ENCODE results near the gene SH2D3C.

The SH2D3C gene

DNA sequence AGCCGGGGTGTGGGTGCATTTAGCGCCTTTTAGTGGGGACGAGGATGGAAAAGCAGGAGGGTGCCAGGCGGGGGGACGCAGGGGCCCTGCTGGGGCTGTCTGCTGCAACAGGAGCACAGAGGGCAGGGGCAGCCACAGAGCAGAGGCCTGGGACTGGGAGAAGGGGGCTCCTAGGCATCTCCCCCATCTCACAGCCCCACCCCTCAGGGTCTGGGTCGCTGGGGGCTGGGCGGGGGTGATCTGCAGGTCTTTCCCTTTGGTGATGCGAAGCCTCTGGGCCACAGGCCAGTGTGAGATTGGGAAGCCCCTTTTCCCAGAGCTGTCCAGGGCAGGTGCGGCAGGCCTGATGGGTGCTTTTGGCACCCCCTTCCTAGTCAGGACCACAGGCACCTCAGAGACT lies 48.2 kb downstream of the SH2D3C start:
- DNase-seq: no peak
- intact Hi-C loops (cut with DNase I): loop anchor here (5.0 kb wide), 1 partner anchor 118 kb away; the partner anchor contains the start of gene STXBP1

DNA sequence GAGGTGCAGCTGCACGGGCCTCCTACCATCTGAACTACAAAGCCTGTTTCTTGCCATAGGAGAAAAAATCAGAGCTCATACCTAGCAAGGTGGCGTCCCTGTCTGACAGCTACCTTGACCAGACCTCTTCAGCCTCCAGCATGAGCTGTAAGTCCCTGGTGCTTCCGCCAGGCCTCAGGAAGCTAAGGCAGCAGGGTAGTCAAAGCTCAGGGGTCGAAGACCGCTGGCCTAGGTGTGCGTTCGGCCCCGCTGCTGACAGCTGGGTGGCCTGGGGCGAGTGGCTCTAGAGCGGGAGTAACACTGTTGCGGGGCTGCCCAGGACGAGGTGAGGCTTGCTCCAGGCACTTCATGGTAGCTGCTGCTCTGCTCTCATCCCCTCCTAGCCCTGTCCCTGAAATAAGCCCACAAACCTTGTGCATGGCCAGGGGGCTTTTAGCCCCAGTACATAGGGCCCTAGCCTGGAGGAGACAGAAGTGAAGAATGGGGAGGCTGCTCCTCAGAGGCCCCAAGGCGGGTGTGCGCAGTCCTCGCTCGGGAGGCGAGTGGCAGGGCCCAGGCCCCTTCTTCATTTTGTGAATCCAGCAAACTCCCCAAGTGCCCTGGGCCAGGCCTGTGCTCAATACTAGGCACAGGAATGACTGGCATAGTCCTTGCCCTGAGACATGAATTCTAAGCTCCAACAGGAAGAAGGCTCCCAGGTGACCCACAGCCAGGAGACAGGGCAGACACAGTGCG lies 48.8 kb downstream of the SH2D3C start:
- no peak for DNase-seq
- intact Hi-C loops (cut with DNase I): loop anchor here (5.0 kb wide), 1 partner anchor 117 kb away; the partner anchor contains the start of gene STXBP1

DNA sequence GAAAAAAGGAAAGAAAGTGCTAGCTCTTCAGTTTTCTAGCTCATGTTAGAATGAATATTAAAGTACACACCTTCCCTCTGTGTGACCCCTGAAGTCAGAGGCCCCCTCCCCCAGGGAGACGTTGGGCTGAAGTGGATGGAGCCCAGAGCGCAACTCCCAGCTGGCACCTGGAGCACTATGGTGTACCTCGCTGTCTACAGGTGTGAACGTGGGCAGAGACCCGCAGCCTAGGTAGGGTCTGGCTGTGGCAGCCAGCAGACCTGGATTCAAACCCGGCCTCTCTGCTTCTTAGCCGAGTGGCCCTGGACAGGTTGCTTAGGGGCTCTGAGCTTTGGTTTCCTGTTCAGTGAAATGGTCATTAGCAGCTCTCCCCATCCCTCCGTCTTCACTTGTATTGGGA lies 49.7 kb downstream of the SH2D3C start:
- intact Hi-C loops (cut with DNase I): no loop called here
- DNase-seq: no peak

DNA sequence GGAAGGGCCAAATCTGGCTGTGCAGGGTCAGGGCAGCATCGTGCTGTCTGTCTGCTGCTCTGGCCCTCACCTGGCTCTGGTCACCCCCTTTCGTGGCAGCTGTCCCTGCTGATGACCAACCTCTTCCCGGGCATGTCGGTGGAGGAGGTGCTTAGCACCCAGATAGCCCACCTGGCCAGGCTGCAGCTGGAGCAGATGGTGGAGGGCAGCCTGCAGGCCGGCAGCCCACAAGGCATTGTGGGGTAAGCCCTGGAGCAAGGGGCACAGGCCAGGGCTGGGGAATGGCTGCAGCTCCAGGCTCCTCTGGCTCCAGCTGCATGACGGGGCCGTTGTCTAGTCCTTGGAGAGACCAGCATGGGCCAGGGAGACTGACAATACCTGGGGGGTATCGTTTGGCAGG lies 51.6 kb downstream of the SH2D3C start:
- no peak for DNase-seq
- intact Hi-C loops (cut with DNase I): no loop called here

DNA sequence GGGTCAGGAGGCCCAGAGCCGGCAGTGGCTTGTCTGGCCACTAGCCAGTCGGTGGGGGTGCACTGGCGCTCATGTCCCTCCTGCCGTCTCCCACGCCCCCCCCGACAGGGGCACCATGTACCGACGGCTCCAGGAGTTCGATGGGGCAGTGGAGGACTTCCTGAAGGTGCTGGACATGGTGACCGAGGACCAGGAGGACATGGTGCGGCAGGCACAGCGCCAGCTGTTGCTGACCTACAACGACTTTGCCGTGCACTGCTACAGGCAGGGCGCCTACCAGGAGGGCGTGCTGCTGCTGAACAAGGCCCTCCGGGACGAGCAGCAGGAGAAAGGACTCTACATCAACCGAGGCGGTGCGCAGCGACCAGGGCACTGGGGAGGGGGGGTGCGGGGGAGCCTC lies 54.5 kb downstream of the SH2D3C start:
- intact Hi-C loops (cut with DNase I): no loop called here
- peak in 1 of 10 donors; percentile 79 for DNase-seq

DNA sequence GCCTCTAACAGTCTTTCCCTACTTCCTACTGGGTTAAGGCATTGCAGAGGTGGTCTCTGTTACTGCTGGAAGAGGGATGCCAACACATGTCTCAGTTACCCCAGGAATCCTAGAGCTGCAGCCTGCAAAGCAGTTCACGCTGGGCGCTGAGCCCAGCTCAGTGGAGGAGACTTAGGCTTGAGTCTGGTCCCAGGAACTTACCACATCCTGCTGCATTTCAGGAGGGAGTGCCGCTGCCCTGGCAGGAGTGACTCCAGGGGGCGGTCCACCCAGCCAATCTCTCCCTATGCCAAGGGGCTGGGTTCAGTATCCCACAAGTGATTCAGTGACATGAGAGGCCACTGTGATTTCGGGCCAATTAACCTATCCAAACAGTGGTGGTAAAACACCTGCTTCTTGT lies 55.0 kb downstream of the SH2D3C start:
- no peak for DNase-seq
- intact Hi-C loops (cut with DNase I): no loop called here

DNA sequence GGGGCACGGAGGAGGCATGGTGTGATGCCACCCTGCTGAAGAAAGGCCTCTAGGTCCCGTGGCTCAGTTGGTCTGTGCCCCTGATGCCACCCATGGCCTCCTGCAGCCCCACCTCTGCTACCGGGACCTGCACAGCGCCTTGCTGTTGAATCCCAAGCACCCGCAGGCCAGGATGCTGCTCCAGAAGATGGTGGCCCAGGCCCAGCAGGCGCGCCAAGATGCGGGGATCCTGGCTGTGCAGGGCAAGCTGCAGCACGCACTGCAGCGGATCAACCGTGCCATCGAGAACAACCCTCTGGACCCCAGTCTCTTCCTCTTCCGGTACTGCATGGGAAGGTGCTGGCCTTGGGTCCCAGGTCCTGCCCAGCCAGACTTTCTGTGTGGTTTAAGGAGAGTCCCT lies 55.5 kb downstream of the SH2D3C start:
- intact Hi-C loops (cut with DNase I): no loop called here
- DNase-seq: no peak

DNA sequence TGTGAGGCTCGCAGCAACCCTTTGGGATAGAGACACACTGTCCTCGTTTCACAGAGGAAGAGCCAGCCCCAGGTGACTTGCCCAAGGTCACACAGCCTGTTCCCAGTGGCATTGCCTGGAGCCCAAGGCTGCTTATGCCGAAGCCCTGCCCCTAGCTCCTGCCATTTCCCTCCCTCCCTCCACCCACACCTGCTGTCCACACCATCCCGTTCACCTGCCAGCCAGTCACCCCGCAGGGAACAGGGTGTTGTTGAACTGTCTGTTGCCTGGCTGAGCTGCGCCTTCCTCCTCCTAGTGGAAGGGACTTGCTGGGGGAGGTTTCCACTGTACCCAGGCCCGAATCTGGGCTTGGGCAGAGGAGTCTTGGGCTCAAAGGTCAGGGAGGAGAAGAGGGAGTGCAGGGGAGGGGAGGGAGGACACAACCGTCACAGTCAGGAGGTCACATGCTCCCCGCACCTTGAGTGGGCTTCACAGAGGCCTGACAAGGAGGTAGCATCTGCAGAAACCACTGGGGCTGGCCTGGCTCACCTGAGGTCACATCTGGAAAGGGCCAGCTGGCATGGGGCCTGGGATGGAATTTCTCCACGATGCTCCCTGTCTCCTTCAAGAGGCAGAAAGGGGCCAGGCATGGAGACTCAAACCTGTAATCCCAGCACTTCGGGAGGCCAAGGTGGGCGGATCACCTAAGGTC lies 56.3 kb downstream of the SH2D3C start:
- intact Hi-C loops (cut with DNase I): no loop called here
- no peak for DNase-seq

DNA sequence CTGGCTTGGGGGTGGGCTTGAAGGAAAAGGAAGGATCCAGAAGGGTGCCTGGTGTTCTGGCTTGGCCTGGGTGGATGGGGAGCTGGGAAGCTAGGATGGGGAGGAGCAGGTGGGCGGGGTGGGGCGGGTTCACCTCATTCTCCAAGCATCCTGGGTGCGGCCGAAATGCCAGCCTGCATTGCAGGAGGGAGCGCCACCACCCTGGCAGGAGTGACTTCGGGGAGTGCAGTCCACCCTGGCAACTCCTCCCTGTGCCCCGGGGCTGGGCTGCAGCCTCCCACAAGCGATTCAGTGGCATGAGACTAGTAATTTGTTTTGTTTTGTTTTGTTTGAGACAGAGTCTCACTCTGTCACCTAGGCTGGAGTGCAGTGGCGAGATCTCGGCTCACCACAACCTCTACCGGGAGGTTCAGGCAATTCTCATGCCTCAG lies 57.1 kb downstream of the SH2D3C start:
- DNase-seq: no peak
- intact Hi-C loops (cut with DNase I): no loop called here

DNA sequence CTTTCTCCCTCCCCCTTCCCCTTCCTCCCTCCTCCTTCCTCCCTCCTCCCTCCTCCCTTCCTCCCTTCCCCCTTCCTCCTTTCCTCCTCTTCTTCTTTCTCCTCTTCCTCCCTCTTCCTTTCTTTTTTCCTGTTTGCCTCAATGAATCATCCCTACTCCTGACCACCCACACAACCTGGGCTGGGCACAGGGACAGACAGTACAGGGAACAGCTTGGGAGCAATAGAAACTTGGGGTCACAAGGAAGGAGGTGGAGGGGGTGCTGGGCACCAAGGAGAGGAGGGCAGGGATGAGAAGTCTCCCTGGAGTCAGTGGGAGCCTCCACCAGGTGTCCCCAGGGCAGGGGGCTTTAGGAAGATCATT lies 57.6 kb downstream of the SH2D3C start:
- intact Hi-C loops (cut with DNase I): no loop called here
- DNase-seq: peak in 2 of 10 donors; percentile 63 to 91

DNA sequence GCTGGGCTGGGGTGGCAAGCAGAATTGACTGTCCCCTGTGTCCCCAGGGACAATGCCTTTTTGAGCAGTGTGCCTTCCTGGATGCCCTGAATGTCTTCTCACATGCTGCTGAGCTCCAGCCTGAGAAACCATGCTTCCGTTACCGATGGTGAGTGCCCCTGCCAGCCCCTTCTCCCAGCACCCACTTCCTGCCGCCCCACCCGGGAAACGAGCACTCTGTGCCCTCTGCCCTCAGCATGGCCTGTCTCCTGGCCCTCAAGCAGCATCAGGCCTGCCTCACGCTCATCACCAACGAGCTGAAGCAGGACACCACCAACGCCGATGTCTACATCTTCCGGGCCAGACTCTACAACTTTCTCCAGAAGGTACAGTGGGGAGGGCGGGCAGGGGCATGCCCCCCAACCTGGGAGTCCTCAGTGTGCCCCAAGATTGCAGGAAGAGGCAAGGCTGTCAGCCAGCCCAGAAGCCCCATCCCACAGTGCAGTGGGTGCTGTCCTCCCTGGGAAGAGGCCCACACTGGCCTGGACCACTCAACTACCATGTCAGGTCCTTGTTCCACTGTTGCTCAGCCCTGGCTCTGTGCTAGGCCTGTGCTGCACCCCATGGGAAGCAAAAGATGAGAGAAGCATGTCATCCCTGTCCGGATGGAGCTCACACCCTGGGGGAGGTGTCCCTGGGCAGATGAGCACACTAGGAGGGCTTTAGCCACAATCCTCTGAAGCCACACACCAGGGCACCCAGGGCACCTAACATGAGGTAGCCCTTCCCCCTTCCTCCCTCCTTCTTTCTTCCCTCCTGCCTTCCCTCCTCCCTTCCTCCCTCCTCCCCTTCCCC lies 58.2 kb downstream of the SH2D3C start:
- intact Hi-C loops (cut with DNase I): no loop called here

DNA sequence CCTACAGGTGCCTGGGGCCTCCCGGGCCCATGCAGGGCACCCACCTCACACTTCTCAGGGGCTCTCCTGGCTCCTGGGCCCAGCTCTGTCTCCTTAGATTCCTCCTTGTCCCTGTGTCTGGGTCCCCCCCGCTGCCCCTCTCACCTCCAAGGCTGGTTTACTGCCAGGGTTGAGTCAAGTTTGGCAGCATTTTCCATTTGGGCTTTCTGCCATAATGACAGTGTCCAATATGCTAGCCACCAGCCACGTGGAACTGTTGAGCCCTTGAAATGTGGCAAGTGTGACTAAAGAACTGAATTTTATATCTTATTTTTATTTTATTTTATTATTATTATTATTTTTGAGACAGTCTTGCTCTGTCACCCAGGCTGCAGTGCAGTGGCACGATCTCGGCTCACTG lies 60.7 kb downstream of the SH2D3C start:
- intact Hi-C loops (cut with DNase I): loop anchor here (5.0 kb wide), 1 partner anchor 125 kb away; no protein-coding TSS in a partner anchor
- no peak for DNase-seq

More for the DNA sequence above, 58.2 kb downstream of the SH2D3C start:
- no peak for DNase-seq

DNA sequence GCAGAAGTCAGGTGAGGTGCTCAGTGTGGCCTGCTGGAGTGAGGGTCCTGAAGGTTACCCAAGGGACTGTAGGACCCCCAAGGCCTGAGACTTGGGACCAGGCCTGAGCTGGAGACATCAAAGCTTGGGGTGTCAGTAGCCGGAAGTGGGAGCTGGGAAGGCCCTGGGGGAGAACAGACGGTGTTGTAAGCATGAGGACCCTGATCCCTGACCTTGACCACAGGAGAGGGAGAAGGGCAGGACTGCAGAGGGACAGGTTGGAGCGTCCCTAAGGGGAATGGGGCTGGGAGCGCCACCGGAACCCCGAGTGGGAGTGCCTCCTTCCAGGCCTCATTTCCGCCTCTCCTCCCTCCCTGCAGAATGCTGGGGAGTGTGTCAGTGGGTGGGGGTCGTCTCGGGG lies 62.1 kb downstream of the SH2D3C start:
- DNase-seq: no peak
- intact Hi-C loops (cut with DNase I): loop anchor here (5.0 kb wide), 1 partner anchor 124 kb away; no protein-coding TSS in a partner anchor

DNA sequence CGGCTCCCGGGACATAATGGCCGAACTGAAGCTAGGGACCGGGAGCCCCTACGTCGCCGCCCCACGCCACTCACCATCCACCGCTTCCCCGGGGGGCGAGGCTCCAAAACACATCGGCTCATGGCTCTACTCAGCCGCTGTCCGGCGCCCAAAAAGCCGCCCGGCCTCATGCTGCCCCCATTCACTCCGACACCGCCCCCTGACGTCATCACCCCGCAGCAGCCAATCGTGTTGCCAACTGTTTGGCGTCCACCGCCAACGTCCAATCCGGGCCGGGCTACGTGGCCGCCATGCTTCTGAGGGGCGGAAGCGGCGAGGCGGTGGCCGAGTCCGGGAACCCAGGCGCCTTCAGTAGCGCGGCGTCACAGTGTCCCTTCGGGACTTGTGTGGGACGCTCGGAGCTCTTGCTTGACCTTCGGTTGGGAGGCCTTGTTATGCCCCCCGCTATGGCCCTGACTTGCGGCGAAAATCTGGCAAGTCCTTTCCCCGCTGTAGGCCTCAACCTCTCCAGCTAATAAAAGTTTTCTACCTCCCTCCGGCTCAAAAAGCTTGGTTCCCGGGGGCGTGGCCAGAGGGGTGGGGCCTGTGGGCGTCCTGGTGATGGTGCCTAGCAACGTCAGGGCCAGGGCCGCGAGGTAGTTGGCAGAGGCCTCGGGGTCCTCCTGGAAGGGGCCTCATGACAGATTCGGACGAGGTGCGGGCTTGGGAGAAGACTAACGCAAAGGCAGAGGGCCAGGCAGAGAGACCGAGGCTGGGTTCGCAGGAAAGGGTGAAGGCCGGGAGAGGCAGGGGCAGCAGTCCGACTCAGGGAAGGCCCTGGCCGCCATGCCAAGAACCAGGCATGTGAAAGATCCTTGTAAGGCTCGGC lies 62.8 kb downstream of the SH2D3C start, which contains the start of the genes PTRH1 and TTC16:
TSS of gene PTRH1 (minus strand) at position 194 of the 868 bp plus-strand sequence. CDS start at position 170, 24 bp downstream.
TSS of gene TTC16 (plus strand) at position 610 of the 868 bp plus-strand sequence. CDS start at position 677, 67 bp downstream.
- peak; percentile 97 to 100 (median 99) for DNase-seq
- intact Hi-C loops (cut with DNase I): loop anchor here (5.0 kb wide), 1 partner anchor 123 kb away; no protein-coding TSS in a partner anchor

DNA sequence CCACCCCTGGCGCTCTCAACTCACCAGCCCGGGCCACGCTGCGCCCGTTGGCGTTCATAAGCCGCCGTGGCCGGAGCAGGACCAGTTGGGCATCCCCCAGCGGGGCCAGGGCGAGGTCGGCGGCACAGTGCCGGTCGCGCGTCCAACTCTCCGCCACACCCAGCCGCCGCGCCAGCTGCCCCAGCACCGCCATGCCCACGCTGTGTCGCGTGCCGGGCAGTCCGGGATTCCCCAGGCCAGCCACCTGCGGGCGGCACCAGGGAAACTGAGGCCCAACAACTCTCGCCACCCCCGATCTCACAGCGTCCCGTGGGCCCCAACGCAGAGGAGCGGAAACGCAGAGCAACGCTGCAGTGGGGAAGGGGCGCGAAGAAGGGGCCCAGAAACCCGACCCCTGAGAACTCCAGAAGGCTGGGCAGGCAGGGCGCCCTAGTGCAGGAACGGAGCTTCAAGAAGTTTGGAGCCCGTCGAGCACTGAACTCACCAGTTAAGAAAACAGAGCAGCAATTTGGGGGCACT lies 63.5 kb downstream of the SH2D3C start:
- DNase-seq: no peak
- intact Hi-C loops (cut with DNase I): loop anchor here (5.0 kb wide), 1 partner anchor 123 kb away; no protein-coding TSS in a partner anchor

DNA sequence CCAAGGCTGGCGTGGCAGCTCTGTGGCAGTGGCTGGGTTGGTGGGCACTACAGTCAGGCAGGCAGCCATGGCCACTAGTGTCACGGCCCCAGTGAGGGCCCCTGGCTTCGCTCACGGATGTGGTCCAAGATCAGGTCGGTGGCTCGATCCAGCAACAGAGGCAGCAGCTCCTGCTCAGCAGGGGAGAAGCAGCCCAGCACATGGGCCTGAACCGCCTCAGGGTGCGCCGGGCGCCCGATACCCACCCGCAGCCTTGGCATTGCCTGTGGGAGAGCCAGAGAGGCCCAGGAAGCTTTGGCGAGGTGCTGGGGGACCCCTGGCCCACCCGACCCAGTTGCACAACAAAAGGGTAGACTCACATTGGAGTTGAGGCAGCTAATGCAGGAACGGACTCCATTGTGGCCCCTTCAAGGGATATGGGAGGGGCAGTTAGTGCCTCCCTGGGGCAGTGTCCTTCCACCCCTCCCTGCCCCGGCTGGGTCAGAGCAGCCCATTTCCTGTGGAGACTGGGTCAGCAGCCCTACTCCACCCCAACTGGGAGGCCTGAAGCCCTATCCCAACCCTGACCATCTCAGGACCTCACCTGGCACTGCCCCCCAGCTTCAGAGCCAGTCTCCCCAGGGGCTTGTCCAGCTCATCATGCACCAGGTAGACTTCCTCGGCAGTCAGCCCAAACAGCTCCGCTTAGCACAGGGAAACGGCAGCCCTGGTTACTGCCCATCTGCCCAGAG lies 64.3 kb downstream of the SH2D3C start:
- no peak for DNase-seq
- intact Hi-C loops (cut with DNase I): no loop called here

DNA sequence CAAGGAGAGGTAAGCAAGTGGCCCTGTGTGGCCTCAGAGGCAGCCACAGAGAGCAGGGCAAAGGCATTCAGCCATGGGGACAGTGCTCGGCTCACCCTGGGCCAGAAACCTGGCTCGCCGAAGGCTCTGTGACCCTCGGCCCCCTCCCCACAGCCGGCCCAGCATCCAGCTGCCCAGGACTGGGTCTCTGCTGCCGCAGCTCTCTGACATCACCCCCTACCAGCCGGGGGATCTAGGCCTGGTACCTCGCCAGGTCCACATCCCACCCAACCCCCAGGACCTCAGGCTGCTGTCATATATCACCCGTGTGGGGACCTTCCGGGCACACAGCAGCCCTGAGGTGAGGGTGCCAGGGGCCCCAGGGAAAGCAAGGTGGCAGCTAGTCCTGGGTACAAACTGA lies 65.6 kb downstream of the SH2D3C start:
- intact Hi-C loops (cut with DNase I): no loop called here
- no peak for DNase-seq

DNA sequence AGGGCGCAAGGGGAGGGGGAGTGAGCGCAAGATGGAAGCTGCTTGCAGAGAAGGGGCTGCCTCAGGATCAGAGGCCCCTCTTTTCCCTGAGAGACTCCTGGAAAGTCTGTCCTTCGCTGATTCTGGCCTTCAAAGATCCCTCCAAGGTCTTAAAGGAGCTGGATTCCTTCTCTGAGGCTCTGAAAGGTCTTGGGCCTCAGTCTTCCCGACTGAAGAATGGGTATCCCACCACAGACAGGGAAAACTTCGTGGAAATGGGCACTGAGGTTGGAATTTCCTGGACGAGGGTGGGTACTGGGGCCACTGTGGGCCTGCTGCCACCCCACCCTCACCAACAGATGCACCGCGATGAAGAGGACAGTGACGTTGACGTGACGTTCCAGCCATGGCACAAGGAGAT lies 66.1 kb downstream of the SH2D3C start:
- intact Hi-C loops (cut with DNase I): no loop called here
- DNase-seq: no peak

DNA sequence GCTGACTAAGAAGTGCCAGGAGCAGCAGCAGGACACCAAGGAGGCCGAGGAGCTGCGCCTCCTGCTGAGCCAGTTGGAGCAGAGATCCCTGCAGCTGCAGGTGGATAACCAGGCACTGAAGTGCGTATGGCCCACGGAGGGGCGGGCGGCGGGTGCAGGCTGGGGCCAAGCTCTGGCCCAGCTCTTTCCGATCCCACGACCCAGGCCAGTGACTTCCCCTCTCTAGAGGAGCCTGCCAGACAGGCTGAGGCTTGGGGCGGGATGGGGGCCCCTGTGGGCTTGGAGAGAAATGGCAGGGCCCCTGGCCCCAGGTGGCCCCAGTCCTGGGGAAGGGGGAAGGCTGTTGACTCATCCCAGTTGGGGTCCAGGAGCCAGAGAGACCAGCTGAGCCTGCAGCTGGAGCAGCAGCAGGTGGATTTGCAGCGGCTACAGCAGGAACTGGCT lies 66.6 kb downstream of the SH2D3C start:
- DNase-seq: no peak
- intact Hi-C loops (cut with DNase I): no loop called here

Measured in posterior cingulate gyrus (tissue), 11 donors.